ENCODE measurements around the gene CMTR1.

CMTR1 gene

DNA sequence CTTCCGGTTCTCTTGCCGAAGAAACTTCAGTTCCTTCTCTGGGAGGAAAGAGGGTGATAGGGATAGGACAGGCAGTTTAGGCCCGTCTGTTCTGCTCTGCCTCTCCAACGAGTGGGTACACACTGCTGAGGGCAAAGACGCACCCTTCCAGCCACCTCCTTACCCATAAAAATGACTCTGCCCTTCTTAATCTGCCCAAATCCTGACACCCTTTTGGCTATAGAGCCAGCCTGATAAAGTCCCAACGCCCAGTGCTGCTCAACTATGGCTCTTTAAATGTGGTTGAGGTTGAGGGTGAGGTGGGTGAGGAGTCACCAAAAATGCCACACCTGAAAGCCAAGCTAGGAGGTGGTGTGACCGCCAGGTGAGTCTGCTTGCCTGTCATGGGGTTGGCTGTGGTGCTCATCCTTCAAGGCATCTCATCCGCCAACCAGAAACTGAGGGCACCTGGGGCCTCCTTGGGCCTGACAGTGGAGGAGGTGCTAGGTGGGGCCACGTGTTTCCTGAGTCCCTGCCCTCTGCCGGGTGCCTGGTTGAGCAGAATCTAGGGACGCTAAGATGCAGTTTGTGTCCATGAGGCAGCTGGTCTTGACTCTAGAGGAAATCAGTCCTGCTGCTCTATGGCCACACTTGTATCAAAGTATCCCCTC is 50.4 kb downstream of the CMTR1 start:
- Histone ChIP-seq H3K36me3 (ENCODE audit: low read depth) (peaks cover 31% of the 10 kb centered on the region), H3K27ac (ENCODE audit: poor library complexity, severe bottlenecking) (no peak overlapping the region)
- no peak for ATAC-seq (ENCODE audit: low read depth)

DNA sequence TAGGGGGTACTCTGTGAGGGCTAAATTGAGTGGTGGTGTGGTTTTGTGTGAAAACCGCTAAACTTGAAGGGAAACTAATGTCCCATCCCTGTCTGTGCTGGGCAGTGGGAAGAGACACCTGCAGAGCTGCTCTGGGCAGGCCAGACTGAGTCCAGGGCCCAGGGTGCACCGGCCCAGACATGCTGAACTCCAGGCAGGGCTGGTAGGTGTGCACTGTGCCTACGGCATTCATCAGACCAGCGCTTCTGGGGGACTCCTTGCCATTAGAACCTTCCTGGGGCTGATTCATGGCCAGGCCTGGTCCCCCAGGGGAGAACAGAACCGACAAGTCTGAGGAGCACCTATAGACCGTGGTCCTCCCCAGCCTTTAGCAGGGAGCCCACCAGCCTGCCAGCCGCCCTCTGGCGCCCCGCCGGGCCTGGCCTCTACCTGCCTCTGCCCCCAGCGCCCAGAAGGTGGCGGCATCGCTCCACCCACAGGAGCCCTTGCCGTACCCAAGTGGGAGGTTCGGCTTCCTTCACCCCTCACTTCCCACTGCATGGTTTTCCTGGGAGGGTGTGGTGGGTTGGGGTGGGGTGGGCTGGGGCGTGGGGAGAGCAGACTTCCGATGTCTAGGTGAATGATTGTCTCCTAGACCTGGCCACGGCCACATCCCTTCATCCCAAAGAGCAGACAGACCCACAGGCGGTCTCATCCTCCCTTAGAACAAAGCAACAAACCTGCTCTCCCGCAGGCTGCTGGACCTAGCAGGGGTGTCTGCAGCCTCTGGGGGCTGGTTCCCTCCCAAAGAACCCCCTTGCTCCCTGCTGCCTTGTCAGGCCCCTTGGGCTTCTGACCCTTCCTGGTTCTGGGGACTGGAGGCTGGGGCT is 51.1 kb downstream of the CMTR1 start:
- ATAC-seq (ENCODE audit: low read depth) (peak; percentile 71), DNase-seq (ENCODE audit: low spot score) (peak; percentile 52)
- no peak overlapping the region for H3K27ac ChIP-seq (ENCODE audit: poor library complexity, severe bottlenecking)
- no peaks in the 10 kb centered on the region for H3K27me3 ChIP-seq (ENCODE audit: insufficient read depth, poor library complexity, severe bottlenecking)
- H3K36me3 ChIP-seq (ENCODE audit: low read depth): peaks cover 24% of the 10 kb centered on the region
- H3K4me1 ChIP-seq (ENCODE audit: insufficient read depth, poor library complexity, severe bottlenecking): no peaks in the 10 kb centered on the region
- TF ChIP-seq, protein P1, sequence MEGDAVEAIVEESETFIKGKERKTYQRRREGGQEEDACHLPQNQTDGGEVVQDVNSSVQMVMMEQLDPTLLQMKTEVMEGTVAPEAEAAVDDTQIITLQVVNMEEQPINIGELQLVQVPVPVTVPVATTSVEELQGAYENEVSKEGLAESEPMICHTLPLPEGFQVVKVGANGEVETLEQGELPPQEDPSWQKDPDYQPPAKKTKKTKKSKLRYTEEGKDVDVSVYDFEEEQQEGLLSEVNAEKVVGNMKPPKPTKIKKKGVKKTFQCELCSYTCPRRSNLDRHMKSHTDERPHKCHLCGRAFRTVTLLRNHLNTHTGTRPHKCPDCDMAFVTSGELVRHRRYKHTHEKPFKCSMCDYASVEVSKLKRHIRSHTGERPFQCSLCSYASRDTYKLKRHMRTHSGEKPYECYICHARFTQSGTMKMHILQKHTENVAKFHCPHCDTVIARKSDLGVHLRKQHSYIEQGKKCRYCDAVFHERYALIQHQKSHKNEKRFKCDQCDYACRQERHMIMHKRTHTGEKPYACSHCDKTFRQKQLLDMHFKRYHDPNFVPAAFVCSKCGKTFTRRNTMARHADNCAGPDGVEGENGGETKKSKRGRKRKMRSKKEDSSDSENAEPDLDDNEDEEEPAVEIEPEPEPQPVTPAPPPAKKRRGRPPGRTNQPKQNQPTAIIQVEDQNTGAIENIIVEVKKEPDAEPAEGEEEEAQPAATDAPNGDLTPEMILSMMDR (IDR thresholded peaks at IDR 0.05; ENCODE audit: poor library complexity, severe bottlenecking): peak; percentile 85
- H3K9me3 ChIP-seq (ENCODE audit: severe bottlenecking): no peaks in the 10 kb centered on the region
- no peak overlapping the region for H3K4me3 ChIP-seq (ENCODE audit: severe bottlenecking)

More for the DNA sequence above, 50.4 kb downstream of the CMTR1 start:
- Histone ChIP-seq H3K4me3 (ENCODE audit: severe bottlenecking) (no peak overlapping the region), H3K4me1 (ENCODE audit: insufficient read depth, poor library complexity, severe bottlenecking) (no peaks in the 10 kb centered on the region), H3K27me3 (ENCODE audit: insufficient read depth, poor library complexity, severe bottlenecking) (no peaks in the 10 kb centered on the region), H3K9me3 (ENCODE audit: severe bottlenecking) (no peaks in the 10 kb centered on the region)
- TF ChIP-seq, protein P1 (IDR thresholded peaks at IDR 0.05; ENCODE audit: poor library complexity, severe bottlenecking): no peak
- DNase-seq (ENCODE audit: low spot score): peak; percentile 19

DNA sequence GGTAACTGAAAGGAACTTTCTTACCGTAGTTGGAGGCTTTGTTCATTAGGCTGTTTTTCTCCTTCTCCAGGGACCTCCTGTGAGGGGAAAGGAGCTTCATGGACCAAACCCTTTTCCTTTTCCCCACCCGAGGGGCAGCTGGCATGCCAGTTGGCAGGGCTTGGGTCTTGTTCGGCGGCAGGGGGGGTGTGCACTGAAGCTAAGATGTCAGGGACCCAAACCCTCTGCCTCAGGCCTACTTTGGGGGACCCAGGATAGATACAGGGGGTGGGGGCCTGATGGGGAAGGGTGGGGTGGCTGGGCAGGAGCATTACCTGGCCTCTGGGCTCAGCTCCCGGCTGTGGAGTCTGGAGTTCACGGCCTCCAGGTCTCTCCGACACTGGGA is 51.8 kb downstream of the CMTR1 start:
- H3K36me3 ChIP-seq (ENCODE audit: low read depth): peaks cover 20% of the 10 kb centered on the region
- TF ChIP-seq, protein P1 (IDR thresholded peaks at IDR 0.05; ENCODE audit: poor library complexity, severe bottlenecking): no peak
- H3K9me3 ChIP-seq (ENCODE audit: severe bottlenecking): no peaks in the 10 kb centered on the region
- H3K27me3 ChIP-seq (ENCODE audit: insufficient read depth, poor library complexity, severe bottlenecking): no peaks in the 10 kb centered on the region
- H3K4me1 ChIP-seq (ENCODE audit: insufficient read depth, poor library complexity, severe bottlenecking): no peaks in the 10 kb centered on the region
- DNase-seq (ENCODE audit: low spot score): no peak
- no peak for ATAC-seq (ENCODE audit: low read depth)
- H3K27ac ChIP-seq (ENCODE audit: poor library complexity, severe bottlenecking): no peak overlapping the region
- H3K4me3 ChIP-seq (ENCODE audit: severe bottlenecking): no peak overlapping the region

GRCh38 chr6:37485291-37485702 is 52.3 kb downstream of the CMTR1 start:
- H3K27ac ChIP-seq (ENCODE audit: poor library complexity, severe bottlenecking): no peak overlapping the region

More at GRCh38 chr6:37485291-37485702, 52.3 kb downstream of the CMTR1 start:
- DNase-seq (ENCODE audit: low spot score) (no peak), ATAC-seq (ENCODE audit: low read depth) (peak; percentile 22; the same call in 1 of the 3 replicates)
- Histone ChIP-seq H3K4me1 (ENCODE audit: insufficient read depth, poor library complexity, severe bottlenecking) (no peaks in the 10 kb centered on the region), H3K9me3 (ENCODE audit: severe bottlenecking) (no peaks in the 10 kb centered on the region), H3K4me3 (ENCODE audit: severe bottlenecking) (no peak overlapping the region), H3K36me3 (ENCODE audit: low read depth) (peaks cover 15% of the 10 kb centered on the region), H3K27me3 (ENCODE audit: insufficient read depth, poor library complexity, severe bottlenecking) (no peaks in the 10 kb centered on the region)
- TF ChIP-seq, protein P1 (IDR thresholded peaks at IDR 0.05; ENCODE audit: poor library complexity, severe bottlenecking): no peak
